PC-9 (cell line): ENCODE data around the gene SLC7A14.

Experiments used
- EZH2 ChIP-seq: fragments of 200-600 bp; sonication (generic); IDR thresholded peaks from 2 replicates; pipeline ENCODE4 v1.8.0; 2017; ENCODE audit warnings: antibody characterized with exemption, low read depth
- TF ChIP-seq, protein P1 (sequence below): fragments of 200-600 bp; sonication (generic); conservative IDR thresholded peaks from 2 replicates; pipeline ENCODE4 v1.6.1; 2017; ENCODE audit warnings: mixed run types, antibody characterized with exemption, mild to moderate bottlenecking, moderate library complexity

DNA sequence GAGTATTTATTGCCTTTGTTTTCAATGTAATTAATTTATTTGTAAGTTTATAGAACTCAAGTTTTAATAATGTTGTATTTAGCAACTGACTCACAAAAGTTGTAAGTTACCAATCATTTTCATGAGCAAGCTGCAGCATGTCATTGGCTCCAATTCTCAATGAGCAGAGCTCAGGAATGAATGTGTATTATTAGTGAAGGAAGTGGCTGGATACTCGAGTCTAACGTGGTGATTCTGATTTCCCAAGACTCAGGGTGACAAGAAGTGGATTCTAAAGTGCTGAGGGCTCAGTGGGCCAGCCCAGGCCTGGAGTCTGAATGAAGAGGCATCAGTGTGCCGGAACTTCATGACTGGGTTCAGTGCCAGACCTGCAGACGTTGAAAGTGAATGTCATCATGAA lies 127.6 kb downstream of the SLC7A14 start:
- TF ChIP-seq, protein P1, sequence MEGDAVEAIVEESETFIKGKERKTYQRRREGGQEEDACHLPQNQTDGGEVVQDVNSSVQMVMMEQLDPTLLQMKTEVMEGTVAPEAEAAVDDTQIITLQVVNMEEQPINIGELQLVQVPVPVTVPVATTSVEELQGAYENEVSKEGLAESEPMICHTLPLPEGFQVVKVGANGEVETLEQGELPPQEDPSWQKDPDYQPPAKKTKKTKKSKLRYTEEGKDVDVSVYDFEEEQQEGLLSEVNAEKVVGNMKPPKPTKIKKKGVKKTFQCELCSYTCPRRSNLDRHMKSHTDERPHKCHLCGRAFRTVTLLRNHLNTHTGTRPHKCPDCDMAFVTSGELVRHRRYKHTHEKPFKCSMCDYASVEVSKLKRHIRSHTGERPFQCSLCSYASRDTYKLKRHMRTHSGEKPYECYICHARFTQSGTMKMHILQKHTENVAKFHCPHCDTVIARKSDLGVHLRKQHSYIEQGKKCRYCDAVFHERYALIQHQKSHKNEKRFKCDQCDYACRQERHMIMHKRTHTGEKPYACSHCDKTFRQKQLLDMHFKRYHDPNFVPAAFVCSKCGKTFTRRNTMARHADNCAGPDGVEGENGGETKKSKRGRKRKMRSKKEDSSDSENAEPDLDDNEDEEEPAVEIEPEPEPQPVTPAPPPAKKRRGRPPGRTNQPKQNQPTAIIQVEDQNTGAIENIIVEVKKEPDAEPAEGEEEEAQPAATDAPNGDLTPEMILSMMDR, result no peak
- TF ChIP-seq EZH2, result no peak
